ENCODE results near the gene PRICKLE2.

DNA sequence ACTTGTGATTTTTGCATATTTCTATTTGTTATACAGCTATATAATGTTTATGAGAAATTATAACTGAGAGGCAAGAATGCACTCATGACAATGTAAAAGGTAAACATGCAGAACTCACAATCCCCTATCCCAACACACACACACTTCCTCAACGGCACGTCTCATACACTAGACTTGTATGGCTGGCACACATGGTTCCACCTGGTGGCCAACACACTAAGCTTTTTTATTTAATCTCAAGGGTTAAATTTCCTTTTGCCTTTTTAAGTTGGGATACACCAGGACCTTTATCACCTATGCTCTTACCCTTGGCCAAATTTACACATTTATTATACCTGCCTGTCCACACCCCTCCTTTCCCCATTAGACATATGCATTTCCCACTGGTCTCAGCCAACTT lies 113.4 kb downstream of the PRICKLE2 start:
- TF ChIP-seq, protein P1, sequence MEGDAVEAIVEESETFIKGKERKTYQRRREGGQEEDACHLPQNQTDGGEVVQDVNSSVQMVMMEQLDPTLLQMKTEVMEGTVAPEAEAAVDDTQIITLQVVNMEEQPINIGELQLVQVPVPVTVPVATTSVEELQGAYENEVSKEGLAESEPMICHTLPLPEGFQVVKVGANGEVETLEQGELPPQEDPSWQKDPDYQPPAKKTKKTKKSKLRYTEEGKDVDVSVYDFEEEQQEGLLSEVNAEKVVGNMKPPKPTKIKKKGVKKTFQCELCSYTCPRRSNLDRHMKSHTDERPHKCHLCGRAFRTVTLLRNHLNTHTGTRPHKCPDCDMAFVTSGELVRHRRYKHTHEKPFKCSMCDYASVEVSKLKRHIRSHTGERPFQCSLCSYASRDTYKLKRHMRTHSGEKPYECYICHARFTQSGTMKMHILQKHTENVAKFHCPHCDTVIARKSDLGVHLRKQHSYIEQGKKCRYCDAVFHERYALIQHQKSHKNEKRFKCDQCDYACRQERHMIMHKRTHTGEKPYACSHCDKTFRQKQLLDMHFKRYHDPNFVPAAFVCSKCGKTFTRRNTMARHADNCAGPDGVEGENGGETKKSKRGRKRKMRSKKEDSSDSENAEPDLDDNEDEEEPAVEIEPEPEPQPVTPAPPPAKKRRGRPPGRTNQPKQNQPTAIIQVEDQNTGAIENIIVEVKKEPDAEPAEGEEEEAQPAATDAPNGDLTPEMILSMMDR (IDR thresholded peaks at IDR 0.05) = no peak
- no peak for TF ChIP-seq POLR2A (IDR thresholded peaks at IDR 0.05)

Data from body of pancreas (tissue), 4 donors.